Measurements from ENCODE around the gene POC1A.
"Not testable (repeated sequence)": the region's sequence is repeated elsewhere in the genome, so short reads cannot be mapped to it uniquely, and the experiment has no call there.

Gene POC1A

DNA sequence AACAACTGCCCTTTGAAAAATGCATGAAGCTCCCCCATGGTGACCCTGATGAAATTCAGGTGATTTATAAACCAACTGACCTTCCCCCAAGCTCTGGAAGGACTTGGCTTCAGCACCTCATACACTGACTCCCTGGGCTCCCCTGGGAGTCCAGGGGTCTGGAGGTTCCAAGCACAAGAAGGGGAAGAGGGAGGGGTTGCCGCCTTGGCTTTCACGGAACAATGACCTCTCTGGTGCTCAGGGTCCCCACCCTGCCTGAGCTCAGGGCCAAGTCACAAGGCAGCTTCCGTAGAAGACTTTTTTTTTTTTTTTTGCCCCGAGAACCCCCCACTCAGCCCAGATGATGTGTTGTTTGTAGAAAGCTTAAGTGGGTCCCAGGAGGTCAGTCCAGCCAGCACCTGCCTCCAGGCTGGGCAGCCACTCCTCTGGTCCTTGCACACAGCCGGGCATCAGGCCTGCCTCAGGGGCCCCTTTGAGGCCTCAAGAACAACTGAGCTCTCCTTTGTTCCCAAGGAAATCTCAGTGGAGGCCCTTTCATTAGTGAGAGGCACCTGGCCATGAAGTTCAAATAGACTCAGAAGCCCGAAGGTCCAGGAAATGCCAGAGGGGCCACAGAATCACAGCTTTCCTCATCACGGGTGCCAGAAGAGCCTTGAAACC lies 29.7 kb upstream of the POC1A start:
- DNase-seq, result no peak

DNA sequence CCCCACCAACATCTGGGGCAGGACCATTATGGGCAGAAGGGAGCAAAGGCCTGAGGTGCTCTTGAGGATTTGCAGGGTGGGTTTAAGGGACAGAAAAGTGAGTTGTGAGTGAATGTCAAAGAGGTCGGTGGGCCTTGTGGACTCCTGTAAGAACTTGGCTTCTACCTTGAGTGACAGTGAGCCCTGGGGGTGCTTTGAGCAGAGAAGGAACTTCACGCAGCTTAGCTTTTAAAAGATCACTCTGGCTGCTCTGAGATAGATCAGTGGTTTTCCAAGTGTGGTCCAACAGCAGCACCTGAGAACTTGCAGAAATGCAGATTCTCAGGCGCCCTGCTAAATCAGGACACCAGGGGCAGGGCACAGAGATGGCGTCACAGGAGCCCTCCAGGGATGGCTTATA lies 28.5 kb upstream of the POC1A start:
- DNase-seq, result no peak

DNA sequence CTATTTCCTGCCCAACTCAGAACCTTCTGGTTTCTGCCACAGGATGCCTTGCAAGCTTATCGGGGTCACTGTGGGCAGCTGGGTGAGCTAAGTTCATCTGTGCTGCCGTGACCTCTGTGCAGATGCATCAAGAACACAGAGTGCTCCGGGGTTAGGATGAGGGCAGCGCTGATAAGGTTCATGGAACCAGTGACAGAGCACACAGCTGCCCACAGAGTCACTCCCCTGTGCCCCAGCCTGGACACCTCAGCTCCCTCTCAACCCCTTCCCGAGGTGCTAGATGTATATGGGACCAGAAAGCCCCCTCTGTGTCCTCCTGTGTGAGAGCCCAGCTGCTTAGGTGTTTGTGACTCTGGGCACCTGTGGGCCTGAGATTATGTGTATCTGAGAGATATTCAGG lies 28.0 kb upstream of the POC1A start:
- DNase-seq, result no peak

DNA sequence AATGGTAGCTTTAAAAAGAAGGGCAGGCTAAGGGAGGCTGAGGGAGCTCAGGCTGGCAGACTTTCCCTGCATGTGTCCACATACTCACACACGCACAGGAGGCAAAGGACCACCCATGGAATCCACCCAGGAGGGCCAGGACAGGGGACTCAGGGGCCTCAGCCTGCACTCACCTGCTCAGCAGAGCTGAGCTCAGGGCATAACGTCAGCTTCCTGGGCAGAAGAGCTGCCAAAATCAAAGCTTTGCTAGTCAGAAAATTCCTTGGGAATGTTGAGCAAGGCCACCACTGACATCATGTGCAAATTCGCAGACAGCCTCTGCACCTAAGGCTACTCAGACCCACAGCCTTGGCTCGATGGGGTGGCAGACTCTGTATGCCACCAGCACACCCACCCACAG lies 27.3 kb upstream of the POC1A start:
- no peak for DNase-seq

DNA sequence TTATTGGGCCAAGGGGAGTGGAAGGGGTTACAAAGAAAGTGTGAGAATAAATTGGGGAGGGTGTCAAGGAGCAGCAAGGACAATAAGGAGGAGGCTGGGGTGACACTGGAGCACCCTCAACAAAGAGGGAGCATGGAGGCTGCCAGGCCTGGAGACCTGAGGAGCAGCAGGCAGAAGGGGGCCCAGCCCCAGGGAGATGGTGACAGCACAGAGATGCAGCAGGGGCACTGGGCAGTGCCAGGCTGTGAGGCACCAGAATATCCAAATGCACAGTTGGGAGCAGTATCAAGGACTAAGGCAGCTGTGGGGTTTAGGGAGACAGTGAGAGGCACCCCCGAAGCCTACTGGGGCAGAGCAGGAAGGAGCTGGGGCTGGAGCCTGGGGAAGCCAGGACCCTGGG lies 24.3 kb upstream of the POC1A start:
- no peak for DNase-seq

DNA sequence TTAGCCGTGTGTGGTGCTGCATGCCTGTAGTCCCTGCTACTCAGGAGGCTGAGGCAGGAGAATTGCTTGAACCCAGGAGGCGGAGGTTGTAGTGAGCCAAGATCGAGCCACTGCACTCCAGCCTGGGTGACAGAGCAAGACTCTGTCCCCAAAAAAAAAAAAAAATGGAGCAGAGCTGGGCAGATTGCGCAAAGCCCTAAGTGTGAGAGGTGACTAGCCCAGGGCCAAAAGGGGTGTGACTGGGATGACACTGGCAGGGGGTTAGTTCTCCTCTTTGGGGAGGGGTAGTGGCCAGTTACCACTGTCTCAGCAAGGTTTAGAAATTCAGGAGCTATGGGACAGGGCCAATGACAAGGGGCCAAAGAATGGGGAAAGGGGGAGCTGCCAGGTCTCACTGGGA lies 23.9 kb upstream of the POC1A start:
- DNase-seq, result not testable (repeated sequence)

DNA sequence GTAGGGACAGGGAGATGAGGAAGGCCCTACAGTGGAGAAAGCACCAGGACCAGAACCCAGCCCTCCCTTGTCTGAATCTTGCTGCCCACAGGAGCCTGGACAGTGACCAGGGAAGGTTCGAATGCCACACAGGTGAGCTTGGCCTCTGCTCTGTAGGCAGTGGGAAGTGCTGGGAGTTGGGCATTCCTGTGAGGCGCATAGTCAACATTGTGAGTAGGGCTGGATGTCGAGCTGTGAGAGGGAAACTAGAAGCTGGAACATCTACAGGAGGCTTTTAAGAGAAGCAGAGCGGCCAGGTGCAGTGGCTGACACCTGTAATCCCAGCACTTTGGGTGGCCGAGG lies 23.4 kb upstream of the POC1A start:
- no peak for DNase-seq

DNA sequence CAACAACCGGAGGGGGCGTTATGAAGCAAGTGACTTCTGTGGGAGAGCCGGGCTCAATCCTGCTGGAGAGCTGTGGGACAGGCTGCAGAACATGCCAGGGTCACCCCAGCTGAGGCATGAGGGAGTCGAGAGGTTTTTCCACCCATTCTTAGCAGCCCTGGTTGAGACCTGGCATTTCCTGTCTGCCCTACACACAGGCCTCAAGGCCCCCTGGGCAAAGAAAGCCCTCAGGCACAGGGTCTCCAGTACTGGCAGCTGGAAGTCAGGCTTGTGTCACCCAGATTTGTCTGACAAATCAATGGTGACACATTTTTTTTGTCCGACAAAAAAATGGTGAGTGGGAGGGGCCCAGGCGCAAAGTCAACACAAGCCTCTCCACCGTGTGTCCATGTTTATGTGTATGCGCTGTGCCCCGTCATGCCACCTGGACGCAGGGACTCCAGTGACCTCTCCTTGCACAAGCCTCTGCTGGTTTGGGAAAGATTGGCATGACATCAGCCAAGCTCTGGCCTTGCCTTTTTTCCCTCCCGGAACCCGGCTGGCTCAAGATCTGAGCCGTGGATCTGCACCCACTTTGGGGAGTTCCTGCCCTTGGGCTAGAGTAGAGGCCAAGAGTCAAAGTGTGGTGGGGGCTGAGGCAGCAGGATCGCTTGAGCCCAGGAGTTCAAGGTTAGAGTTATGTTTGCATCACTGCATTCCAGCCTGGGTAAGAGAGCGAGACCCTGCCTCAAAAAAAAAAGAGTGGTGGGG lies 22.9 kb upstream of the POC1A start:
- DNase-seq, result peak in 1 of 2 experiments; percentile 18

DNA sequence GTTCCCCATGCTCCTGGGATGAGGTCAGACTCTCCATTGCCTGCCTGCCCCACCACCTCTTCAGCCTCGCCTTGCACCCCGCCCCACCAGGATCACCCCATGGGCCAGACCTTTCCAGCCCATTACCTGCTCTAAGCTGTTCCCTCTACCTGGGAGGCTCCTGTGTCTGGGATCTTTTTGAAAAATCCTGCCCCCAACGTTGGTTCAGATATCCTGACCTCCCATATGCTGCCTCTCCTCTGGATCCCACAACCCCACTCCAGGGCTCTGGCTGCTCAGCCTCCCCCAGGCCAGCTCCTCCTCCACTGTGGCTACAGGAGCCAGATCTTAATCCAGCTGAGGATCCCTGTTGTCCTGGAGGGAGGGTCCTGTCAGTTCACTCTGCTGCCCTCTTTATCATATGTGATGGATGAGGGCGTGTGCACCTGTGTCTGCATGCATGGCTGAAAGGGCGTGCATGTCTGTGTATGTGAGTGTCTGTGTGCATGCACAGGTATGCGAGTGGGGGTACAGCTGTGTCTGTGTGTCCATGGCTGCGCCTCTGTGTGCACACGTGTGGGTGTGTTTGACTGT lies 22.0 kb upstream of the POC1A start:
- DNase-seq, result no peak

DNA sequence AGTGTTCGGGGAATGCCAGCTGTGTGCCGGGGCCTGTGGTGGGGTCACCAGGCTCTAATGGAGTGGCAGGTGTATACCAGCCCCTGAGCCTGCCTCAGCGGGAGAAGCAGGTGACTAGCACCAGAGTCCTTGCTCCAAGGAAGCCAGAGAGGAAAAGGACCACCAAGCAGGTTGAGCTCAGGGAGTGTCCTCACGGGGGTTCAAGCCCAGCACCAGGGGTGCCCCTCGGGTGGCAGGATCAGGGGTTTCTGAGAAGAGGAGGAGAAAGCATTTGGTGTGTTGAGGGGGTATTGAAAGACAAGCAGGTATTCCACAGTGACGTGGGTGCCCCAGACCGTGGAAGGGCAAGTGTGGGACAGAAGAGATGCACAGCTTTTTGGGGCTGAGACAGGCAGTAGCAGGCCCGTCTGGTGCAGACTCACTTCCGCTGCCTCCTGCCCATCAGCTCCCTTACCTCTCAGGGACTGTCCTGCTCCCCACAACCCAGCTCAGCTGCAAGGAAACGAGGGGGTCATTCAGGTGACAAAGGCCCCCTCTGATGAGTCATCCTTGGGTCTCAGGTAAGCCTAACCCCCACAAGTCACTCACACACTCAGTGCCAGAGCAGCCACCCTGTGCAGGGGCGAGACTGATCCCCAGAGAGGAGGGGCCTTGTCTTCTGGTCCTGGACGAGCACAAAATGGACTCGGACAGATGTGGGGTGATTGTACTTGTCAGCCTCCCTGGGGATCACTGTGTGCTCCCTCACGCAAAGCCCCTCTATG lies 21.4 kb upstream of the POC1A start:
- DNase-seq, result no peak

DNA sequence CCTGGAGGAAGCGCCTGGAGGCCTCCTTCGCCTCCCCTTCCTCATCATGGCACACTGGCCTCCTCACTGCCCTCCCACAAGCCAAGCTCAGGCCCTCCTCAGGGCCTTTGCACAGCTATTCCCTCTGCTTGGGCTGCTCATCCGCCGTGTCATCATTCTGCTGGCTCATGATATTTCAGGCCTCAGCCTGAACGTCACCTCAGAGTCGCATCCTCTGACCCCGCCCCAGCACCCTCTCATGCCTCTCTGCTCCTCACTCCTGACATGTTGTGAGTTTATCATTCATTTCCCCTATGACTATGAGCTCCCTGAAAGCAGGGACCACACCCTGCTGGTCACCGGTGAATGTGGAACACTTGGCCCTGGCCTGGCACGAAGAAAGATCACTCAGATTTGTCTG lies 20.7 kb upstream of the POC1A start:
- DNase-seq, result no peak

DNA sequence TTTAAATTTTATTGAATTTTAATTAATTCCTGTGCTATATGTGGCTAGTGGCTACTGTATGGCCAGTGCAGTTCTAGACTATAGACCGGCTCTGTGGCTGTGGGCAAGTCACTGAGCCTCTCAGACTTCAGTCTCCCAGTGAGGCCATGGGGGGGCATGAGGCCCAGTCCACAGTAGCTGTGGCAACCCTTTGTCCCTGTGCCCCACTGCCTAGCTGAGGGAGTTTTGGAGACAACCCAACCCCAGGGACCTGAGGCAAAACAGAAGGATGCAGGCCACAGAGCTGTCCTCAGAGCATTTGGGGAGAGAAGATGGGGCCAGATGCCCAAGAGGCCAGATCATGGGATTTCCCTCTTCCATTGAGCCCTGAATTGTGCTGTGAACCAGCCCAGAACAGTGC lies 18.9 kb upstream of the POC1A start:
- DNase-seq, result no peak

DNA sequence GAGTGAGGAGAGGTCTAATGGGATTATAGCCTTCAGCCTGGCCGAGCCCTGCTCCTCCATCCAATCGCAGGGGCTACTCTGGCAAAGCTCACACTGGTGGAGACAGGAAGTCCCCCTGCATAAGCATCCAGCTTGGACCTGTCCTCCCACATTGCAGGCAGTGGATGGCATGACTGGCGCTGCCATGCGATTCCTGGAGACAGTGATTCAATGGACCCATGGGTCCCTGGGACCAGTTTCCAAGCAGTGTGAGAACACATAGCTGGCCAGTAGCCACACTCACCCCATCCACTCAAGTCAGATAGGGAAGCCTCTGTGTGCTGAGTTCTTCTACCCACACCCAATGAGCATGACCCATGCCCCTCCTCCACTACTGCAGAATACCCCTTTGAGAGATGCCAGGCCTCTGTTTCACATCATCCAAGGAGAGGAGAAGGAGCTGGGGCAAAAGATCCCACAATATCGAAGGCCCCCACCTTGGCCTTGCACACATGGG lies 18.1 kb upstream of the POC1A start:
- no peak for DNase-seq

DNA sequence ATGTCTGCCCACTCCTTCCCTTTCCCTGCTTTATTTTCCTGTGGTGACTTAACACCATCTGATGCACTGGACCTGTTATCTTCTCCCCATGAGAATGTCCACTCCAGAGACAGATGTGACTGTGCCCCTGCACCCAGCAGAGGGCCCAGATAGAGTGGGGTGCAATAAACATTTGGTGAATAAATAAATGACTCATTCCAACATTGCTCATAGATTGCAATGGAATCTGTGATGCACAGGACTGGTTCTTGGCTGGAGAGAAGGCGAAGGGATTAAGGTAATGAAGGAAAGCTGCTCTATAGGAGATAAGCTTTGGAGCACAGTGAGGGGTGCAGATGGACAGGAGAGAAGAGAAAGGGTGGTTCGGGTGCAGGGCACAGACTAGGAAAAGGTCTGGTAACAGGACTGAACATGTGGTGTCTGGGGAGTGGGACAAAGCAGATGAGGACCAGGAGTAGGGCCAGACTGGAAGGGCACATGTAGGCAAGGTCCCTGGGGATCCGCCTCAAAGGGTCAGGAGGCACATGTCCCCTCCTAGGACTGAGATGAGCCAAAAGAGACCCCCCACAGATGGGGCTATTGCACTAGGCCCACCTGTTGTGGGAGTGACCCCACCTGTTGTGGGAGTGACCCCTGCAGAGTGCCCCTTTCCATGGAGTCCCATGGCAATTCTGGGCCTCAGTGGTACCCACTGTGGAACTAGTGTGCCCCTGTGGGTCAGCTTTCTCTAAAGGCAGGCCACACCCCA lies 17.5 kb upstream of the POC1A start:
- DNase-seq, result no peak

DNA sequence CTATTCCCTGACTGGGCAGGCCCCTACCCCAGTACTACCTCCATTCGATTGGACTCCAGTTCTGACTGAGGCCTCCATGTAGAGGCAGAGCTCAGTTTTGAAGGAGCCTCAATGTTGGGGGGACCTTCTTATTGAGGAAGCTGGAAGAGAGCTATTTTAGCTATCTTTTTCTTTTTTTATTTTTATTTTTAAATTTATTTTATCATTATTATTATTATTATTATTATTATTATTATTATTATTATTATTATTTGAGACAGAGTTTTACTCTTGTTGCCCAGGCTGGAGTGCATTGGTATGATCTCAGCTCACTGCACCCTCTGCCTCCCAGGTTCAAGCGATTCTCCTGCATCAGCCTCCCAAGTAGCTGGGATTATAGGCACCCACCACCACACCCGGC lies 16.0 kb upstream of the POC1A start:
- DNase-seq, result not testable (repeated sequence)

DNA sequence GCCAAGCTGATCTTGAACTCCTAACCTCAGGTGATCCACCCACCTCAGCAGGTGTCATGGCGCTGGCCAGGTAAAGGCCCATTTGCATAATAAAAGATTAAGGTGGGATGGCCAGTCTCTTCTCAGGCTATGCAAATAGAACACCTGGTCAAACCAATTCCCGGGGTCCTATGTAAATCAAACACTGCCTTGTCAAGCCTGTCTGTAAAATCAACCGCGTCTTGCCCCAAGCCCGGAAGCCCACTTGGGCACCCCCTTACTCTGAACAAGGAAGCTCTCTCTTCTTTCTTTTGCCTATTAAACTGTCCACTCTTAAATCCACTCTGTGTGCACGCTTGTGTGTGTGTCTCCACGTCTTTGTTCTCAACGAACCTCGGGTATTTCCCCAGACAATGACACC lies 13.0 kb upstream of the POC1A start:
- no peak for DNase-seq

DNA sequence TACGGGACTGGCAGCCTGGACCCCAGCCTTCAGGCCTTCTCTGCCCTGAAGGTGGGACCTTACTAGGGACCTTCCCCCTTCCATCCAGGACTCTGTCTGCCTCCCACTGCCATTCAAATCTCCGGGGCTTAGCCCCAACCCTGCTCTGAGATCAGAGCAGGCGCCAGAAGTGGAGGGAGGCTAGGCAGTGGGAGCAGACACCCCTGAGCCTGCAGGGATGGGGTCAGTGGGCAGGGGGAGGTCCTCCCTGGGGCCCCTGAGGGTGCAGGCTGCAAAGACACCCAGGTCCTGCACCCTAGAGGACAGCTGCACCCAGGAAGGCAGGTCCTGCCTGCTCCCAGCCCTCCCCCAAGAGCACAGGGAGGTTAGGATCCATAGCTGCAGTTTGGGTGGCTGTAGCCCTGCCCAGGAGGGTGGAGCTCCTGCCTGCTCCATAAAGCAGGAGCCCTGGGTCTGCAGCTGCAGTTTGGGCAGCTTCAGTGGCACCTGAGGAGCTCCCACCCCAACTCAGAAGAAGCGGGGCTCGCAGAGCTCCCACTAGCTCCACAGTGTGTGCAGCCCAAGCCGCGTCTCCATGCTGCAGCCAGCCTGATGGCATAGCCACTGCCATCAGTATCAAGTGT lies 8.1 kb upstream of the POC1A start:
- DNase-seq, result no peak

DNA sequence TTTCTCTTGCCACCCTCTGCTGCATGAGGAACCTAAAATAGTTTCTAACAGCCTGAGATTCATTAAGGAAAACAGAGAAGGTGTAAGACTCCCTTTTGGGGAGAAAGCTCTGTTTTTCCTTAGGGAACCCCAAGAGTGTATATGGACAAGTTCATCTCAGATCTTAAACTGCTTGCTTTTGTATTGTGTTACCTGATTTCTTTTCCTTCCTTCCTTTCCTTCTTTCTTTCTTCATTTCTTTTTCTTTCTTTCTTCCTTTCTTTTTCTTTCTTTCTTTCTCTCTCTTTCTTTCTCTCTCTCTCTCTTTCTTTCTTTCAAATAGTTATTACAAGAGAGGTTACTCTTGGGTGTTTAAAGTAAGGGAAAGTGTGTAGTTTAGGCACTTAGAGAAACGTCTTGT lies 5.3 kb upstream of the POC1A start:
- DNase-seq, result no peak

DNA sequence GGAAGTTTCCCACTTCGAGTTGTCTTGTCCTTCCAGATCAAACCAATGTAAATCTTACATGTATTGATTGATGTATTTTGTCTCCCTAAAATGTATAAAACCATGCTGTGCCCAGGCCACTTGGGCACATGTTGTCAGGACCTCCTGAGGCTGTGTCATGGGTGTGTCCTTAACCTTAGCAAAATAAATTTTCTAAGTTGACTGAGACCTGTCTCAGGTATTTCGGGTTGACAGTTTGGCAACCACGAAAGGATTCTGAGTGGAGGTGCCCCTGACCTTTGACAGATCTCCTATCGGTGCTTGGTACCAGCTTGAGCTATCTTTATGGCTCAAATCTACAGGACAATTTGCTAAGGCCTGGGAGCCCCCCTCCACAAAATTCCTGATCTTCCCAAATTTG lies 1.7 kb upstream of the POC1A start:
- DNase-seq, result no peak

DNA sequence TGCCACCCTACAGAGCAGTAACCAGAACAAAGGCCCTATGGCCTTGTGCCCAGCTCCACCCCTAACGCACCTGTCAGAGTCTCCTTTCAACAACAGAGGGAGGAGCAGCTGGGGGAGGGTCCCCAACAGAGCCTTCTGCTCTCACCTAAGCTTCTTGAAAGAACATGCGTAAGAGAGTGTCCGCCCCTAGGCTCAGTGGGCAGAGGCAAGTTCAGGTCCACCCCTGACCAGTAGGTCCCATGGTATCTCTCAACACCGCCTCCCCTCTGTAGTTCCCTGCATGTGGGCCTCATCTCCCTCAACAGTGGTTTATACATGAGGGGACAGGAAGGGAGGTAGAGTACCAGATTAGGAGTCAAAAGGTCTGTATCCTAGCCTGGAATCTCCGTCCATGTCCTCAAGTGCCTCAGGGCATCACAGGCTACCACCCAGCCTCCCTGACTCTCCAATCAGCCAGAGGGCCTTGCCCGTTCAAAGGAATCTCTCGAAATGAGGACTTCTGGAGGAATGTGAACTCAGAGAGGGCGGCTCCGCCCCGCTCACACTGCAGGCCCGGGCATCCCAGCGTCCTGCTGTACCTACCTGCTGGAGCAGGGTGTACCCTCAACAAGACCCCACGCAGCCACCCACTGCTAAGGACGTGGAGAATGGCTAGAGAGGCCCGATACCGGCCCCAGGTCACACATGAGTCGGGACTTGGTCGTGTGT lies 680 bp downstream of the POC1A start:
- DNase-seq, result peak; percentile 51 to 80

DNA sequence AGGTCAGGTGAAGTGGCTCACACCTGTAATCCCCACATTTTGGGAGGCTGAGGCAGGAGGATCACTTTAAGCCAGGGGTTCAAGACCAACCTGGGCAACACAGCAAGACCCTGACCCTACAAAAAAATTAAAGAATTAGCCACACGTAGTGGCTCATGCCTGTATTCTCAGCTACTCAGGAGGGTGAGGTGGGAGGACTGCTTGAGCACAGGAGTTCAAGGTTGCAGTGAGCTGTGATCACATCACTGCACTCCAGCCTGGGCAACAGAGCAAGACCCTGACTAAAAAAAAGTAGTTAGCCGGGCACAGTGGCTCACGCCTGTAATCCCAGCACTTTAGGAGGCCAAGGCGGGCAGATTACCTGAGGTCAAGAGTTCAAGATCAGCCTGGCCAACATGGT lies 2.2 kb downstream of the POC1A start:
- not testable (repeated sequence) for DNase-seq

DNA sequence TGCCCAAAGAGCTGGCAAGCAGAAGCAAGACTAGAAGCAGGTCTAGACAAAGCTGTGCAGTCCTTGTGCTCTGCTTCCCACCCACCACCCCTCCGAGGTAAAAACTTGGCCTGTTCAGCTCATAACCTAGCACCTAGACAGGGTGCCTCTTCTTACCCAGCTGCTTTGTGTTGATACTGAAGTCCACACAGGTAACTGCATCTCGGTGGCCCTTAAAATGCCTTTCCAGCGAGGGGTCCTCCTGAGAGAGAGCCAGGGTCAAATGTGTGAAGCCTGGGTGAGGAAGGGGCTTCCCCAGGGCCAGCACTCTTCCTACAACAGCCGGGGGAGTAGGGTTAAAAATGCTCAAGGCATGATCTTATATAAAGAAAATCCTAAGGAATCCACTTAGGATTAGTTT lies 3.4 kb downstream of the POC1A start:
- DNase-seq, result no peak
